Adipose tissue (tissue), 3 donors: Measurements from ENCODE around the gene NAIP. TPM values are rescaled to one million over a fixed set of nuclear protein-coding genes. Genes with fewer than 3 reads are reported as not detected.
"Not testable (repeated sequence)": the region's sequence is repeated elsewhere in the genome, so short reads cannot be mapped to it uniquely, and the experiment has no call there.

Experiments used
- H3K27ac ChIP-seq: one replicate; pipeline ENCODE4 v1.5.1; 2013; ENCODE audit warnings: low read depth, low read length
- WGBS, 3 donors: extraction: QIAGEN DNeasy Blood & Tissue Kit; methylation state at CpG; one replicate each; pipeline ENCODE4 v1.1.7; 2013; 5-methylcytosine and 5-hydroxymethylcytosine counted together
- polyA plus RNA-seq, 3 donors: library from polyadenylated mRNA; stranded (reverse); fragments of 200-250 nt; gene quantifications; one replicate each; pipeline ENCODE4 v1.2.3, GENCODE V29; 2013
- donor health status: healthy with polysubstance abuse.
- donor health status: Bipolar disorder and iron deficiency.
- donor health status: healthy.

NAIP gene
- polyA plus RNA-seq, 3 donors = 2.5 to 12.6 (median 8.4) TPM

DNA sequence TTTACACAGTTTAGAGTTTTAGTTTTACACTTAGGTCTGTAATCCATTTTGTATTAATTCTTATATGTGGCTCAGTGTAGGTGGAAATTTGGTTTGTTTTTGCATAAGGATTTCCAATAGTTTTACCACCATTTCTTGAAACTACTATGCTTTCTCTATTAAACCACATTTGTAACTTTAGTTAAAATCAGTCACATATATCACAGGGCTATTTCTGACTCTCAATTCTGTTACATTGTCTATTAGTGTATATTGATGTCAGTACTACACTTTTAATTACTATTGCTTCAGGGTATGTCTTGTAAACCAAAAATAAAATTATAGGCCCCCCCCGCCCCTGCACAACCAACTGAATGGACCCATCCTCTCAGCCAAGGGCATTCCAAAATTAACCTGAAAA, 92.6 kb downstream of the NAIP start:
- H3K27ac ChIP-seq = not testable (repeated sequence)
- no CpG with 5 or more reads among the region's 1 CpG for WGBS, 3 donors

DNA sequence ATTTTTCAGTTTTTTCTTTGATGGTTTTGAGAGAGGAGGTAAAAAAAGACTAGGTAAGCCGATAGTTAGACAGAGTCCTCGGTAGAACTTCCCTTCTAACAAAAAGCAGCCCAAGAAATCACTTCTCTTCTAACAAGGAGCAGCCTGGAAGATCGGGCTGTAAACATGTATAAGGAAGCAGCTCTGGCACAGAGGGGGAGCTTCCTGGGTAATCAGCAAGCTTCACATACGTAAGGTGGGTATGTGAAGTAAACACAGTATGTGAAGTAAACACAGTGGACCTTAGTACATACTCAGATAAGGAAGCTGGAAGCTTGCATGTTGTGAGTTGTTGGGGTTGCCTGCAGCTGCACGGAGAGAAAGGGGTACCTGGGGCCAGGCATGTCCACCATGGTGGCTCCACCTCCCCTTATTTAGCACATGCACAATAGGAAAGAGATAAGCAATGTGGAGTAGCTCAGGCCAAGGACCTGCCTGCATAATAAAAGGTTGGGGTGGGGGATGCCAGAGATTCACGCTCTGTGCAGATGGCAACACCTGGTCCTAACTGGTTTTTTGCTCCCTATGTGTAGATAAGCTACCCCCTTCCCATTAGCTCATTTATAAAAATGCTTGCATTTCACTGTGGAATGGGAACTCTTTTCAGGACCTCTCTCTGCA, 93.3 kb downstream of the NAIP start:
- not testable (repeated sequence) for H3K27ac ChIP-seq
- WGBS, 3 donors = no CpG with 5 or more reads among the region's 6 CpGs

DNA sequence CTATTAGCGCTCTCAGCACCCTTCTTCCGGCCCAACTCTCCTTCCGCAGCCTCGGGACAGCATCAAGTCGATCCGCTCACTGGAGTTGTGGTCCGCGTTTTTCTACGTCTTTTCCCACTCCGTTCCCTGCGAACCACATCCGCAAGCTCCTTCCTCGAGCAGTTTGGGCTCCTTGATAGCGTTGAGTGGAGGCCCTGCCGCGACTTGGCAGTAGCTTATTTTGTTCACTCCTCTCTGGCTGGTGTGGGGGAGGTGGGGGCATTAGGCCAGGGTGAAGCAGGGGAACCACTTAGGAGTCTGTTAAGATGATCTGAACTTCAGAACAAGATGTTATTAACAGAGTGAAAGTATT, 100.0 kb downstream of the NAIP start:
- no CpG with 5 or more reads among the region's 16 CpGs for WGBS, 3 donors

More for the DNA sequence above, 100.0 kb downstream of the NAIP start:
- H3K27ac ChIP-seq = not testable (repeated sequence)

Other genes with a start within 250 kb of the NAIP start
- gene SERF1A, start 124.7 kb downstream of the NAIP start, polyA plus RNA-seq = 1 to 10 TPM in 2 of 3 donors, under 1 TPM in 1; 0.81 to 3.6 (median 1.5) TPM
- gene SMN1, start 100.3 kb downstream of the NAIP start, polyA plus RNA-seq = 10 to 100 TPM; 14.4 to 43.3 (median 22.6) TPM
- 1 to 10 TPM; 5.4 to 5.8 (median 5.8) TPM for gene GTF2H2, start 42.3 kb upstream of the NAIP start, polyA plus RNA-seq